KBM-7 (cell line): ENCODE results near the gene ETV7.
"Not testable (repeated sequence)": the region's sequence is repeated elsewhere in the genome, so short reads cannot be mapped to it uniquely, and the experiment has no call there.

Experiments used
- DNase-seq: peaks from one replicate; pipeline ENCODE4 v3.0.0-alpha.2; 2015
- in situ Hi-C: fragments of 300-500 bp; cut with MboI; formaldehyde crosslinking; loops from 2 replicates; pipeline ENCODE4 v1.14.3; 2020; ENCODE audit warnings: low sequenced_read_pairs, low pct_unique_long_range_greater_than_20kb, mixed read lengths

The ETV7 gene

GRCh38 chr6:36368921-36369865 is 18.3 kb downstream of the ETV7 start:
- DNase-seq, result peak; percentile 45
- in situ Hi-C loops, result loop anchor here (10.0 kb wide), 1 partner anchor 244 kb away; no protein-coding TSS in a partner anchor

GRCh38 chr6:36368421-36368820 is 19.0 kb downstream of the ETV7 start:
- DNase-seq, result no peak
- in situ Hi-C loops, result loop anchor here (10.0 kb wide), 1 partner anchor 244 kb away; no protein-coding TSS in a partner anchor

GRCh38 chr6:36367743-36368142 is 19.7 kb downstream of the ETV7 start:
- DNase-seq, result no peak
- in situ Hi-C loops, result loop anchor here (10.0 kb wide), 1 partner anchor 243 kb away; no protein-coding TSS in a partner anchor

GRCh38 chr6:36364669-36365479 is 22.6 kb downstream of the ETV7 start:
- in situ Hi-C loops, result loop anchor here (10.0 kb wide), 1 partner anchor 240 kb away; no protein-coding TSS in a partner anchor
- no peak for DNase-seq

- not testable (repeated sequence) for DNase-seq
- in situ Hi-C loops, result loop anchor here (10.0 kb wide), 1 partner anchor 239 kb away; no protein-coding TSS in a partner anchor
These were observed 23.3 kb downstream of the ETV7 start for GRCh38 chr6:36364061-36364635.

- in situ Hi-C loops, result loop anchor here (10.0 kb wide), 1 partner anchor 239 kb away; no protein-coding TSS in a partner anchor
- DNase-seq, result not testable (repeated sequence)
These were observed 24.1 kb downstream of the ETV7 start for GRCh38 chr6:36363371-36363752.

GRCh38 chr6:36362551-36363370 is 24.7 kb downstream of the ETV7 start:
- peak; percentile 61 for DNase-seq
- in situ Hi-C loops, result loop anchor here (10.0 kb wide), 1 partner anchor 238 kb away; no protein-coding TSS in a partner anchor

GRCh38 chr6:36361071-36361470 is 26.4 kb downstream of the ETV7 start:
- in situ Hi-C loops, result loop anchor here (10.0 kb wide), 1 partner anchor 236 kb away; no protein-coding TSS in a partner anchor
- DNase-seq, result no peak

GRCh38 chr6:36360241-36361054 is 27.0 kb downstream of the ETV7 start:
- peak; percentile 77 for DNase-seq
- in situ Hi-C loops, result loop anchor here (10.0 kb wide), 1 partner anchor 236 kb away; no protein-coding TSS in a partner anchor

GRCh38 chr6:36358226-36358915 is 29.1 kb downstream of the ETV7 start:
- DNase-seq, result no peak
- in situ Hi-C loops, result no loop called here

GRCh38 chr6:36357872-36358225 is 29.6 kb downstream of the ETV7 start:
- no peak for DNase-seq
- in situ Hi-C loops, result no loop called here

GRCh38 chr6:36355819-36356218 is 31.6 kb downstream of the ETV7 start:
- in situ Hi-C loops, result no loop called here
- no peak for DNase-seq

GRCh38 chr6:36353411-36353915 is 34.0 kb downstream of the ETV7 start:
- in situ Hi-C loops, result no loop called here
- no peak for DNase-seq

- no peak for DNase-seq
- in situ Hi-C loops, result no loop called here
These were observed 34.9 kb downstream of the ETV7 start for GRCh38 chr6:36352477-36353157.

- in situ Hi-C loops, result no loop called here
- peak; percentile 60 for DNase-seq
These were observed 36.5 kb downstream of the ETV7 start for GRCh38 chr6:36350681-36351571.
